ENCODE data around the gene PREX1.
A peak's percentile ranks its signal among the peaks of the same experiment; 100 is the strongest.

PREX1 gene

GRCh38 chr20:48649868-48650267 is 177.9 kb downstream of the PREX1 start:
- Mint-ChIP-seq H3K36me3 (ENCODE audit: low read depth) (peaks cover 68% of the 10 kb centered on the region), H3K4me3 (no peak overlapping the region), H3K4me1 (ENCODE audit: low read depth) (no peaks in the 10 kb centered on the region), H3K27me3 (no peaks in the 10 kb centered on the region), H3K27ac (no peak overlapping the region), H3K9me3 (no peaks in the 10 kb centered on the region)

- no peak overlapping the region for H3K27ac Mint-ChIP-seq
- no peaks in the 10 kb centered on the region for H3K27me3 Mint-ChIP-seq
Measured at GRCh38 chr20:48649104-48649626, 178.6 kb downstream of the PREX1 start.

GRCh38 chr20:48648482-48649051 is 179.2 kb downstream of the PREX1 start:
- Mint-ChIP-seq H3K36me3 (ENCODE audit: low read depth) (peaks cover 77% of the 10 kb centered on the region), H3K4me1 (ENCODE audit: low read depth) (no peaks in the 10 kb centered on the region), H3K27ac (no peak overlapping the region), H3K9me3 (no peaks in the 10 kb centered on the region), H3K4me3 (no peak overlapping the region), H3K27me3 (no peaks in the 10 kb centered on the region)

More at GRCh38 chr20:48649104-48649626, 178.6 kb downstream of the PREX1 start:
- Mint-ChIP-seq H3K36me3 (ENCODE audit: low read depth) (peaks cover 73% of the 10 kb centered on the region), H3K9me3 (no peaks in the 10 kb centered on the region), H3K4me1 (ENCODE audit: low read depth) (no peaks in the 10 kb centered on the region), H3K4me3 (no peak overlapping the region)

- Mint-ChIP-seq H3K27ac (no peak overlapping the region), H3K27me3 (no peaks in the 10 kb centered on the region), H3K9me3 (no peaks in the 10 kb centered on the region), H3K4me3 (no peak overlapping the region), H3K4me1 (ENCODE audit: low read depth) (no peaks in the 10 kb centered on the region), H3K36me3 (ENCODE audit: low read depth) (peaks cover 71% of the 10 kb centered on the region)
Measured at GRCh38 chr20:48647858-48648257, 179.9 kb downstream of the PREX1 start.

GRCh38 chr20:48645666-48646065 is 182.1 kb downstream of the PREX1 start:
- Mint-ChIP-seq H3K36me3 (ENCODE audit: low read depth) (peaks cover 74% of the 10 kb centered on the region), H3K27me3 (no peaks in the 10 kb centered on the region), H3K4me1 (ENCODE audit: low read depth) (no peaks in the 10 kb centered on the region), H3K27ac (no peak overlapping the region), H3K4me3 (no peak overlapping the region), H3K9me3 (no peaks in the 10 kb centered on the region)

GRCh38 chr20:48644286-48644828 is 183.4 kb downstream of the PREX1 start:
- no peaks in the 10 kb centered on the region for H3K27me3 Mint-ChIP-seq
- no peak overlapping the region for H3K4me3 Mint-ChIP-seq
- H3K27ac Mint-ChIP-seq: no peak overlapping the region
- no peaks in the 10 kb centered on the region for H3K4me1 Mint-ChIP-seq (ENCODE audit: low read depth)
- H3K36me3 Mint-ChIP-seq (ENCODE audit: low read depth): peaks cover 74% of the 10 kb centered on the region
- H3K9me3 Mint-ChIP-seq: no peaks in the 10 kb centered on the region

- H3K27ac Mint-ChIP-seq: no peak overlapping the region
- peaks cover 8% of the 10 kb centered on the region for H3K4me1 Mint-ChIP-seq (ENCODE audit: low read depth)
- H3K36me3 Mint-ChIP-seq (ENCODE audit: low read depth): peaks cover 68% of the 10 kb centered on the region
- H3K4me3 Mint-ChIP-seq: no peak overlapping the region
- H3K27me3 Mint-ChIP-seq: no peaks in the 10 kb centered on the region
- H3K9me3 Mint-ChIP-seq: no peaks in the 10 kb centered on the region
Measured at GRCh38 chr20:48642105-48642880, 185.5 kb downstream of the PREX1 start.

GRCh38 chr20:48640871-48641270 is 186.9 kb downstream of the PREX1 start:
- H3K27ac Mint-ChIP-seq: no peak overlapping the region
- peaks cover 56% of the 10 kb centered on the region for H3K36me3 Mint-ChIP-seq (ENCODE audit: low read depth)
- peaks cover 8% of the 10 kb centered on the region for H3K4me1 Mint-ChIP-seq (ENCODE audit: low read depth)

GRCh38 chr20:48639899-48640298 is 187.9 kb downstream of the PREX1 start:
- H3K36me3 Mint-ChIP-seq (ENCODE audit: low read depth): peaks cover 55% of the 10 kb centered on the region
- no peaks in the 10 kb centered on the region for H3K27me3 Mint-ChIP-seq
- peaks cover 8% of the 10 kb centered on the region for H3K4me1 Mint-ChIP-seq (ENCODE audit: low read depth)
- H3K4me3 Mint-ChIP-seq: no peak overlapping the region
- no peak overlapping the region for H3K27ac Mint-ChIP-seq
- no peaks in the 10 kb centered on the region for H3K9me3 Mint-ChIP-seq

More at GRCh38 chr20:48640871-48641270, 186.9 kb downstream of the PREX1 start:
- Mint-ChIP-seq H3K4me3 (no peak overlapping the region), H3K9me3 (no peaks in the 10 kb centered on the region), H3K27me3 (no peaks in the 10 kb centered on the region)

GRCh38 chr20:48638546-48638945 is 189.3 kb downstream of the PREX1 start:
- H3K4me1 Mint-ChIP-seq (ENCODE audit: low read depth): peaks cover 8% of the 10 kb centered on the region
- peak overlapping the region; percentile 26 for H3K27ac Mint-ChIP-seq
- H3K36me3 Mint-ChIP-seq (ENCODE audit: low read depth): peaks cover 54% of the 10 kb centered on the region
- H3K27me3 Mint-ChIP-seq: no peaks in the 10 kb centered on the region
- no peaks in the 10 kb centered on the region for H3K9me3 Mint-ChIP-seq
- no peak overlapping the region for H3K4me3 Mint-ChIP-seq

- H3K36me3 Mint-ChIP-seq (ENCODE audit: low read depth): peaks cover 61% of the 10 kb centered on the region
- H3K27ac Mint-ChIP-seq: no peak overlapping the region
- H3K4me3 Mint-ChIP-seq: no peak overlapping the region
- H3K9me3 Mint-ChIP-seq: no peaks in the 10 kb centered on the region
- no peaks in the 10 kb centered on the region for H3K27me3 Mint-ChIP-seq
- peaks cover 13% of the 10 kb centered on the region for H3K4me1 Mint-ChIP-seq (ENCODE audit: low read depth)
Measured at GRCh38 chr20:48637461-48637860, 190.3 kb downstream of the PREX1 start.

- Mint-ChIP-seq H3K9me3 (no peaks in the 10 kb centered on the region), H3K27ac (peak overlapping the region; percentile 29), H3K36me3 (ENCODE audit: low read depth) (peaks cover 58% of the 10 kb centered on the region), H3K27me3 (no peaks in the 10 kb centered on the region), H3K4me1 (ENCODE audit: low read depth) (peaks cover 13% of the 10 kb centered on the region), H3K4me3 (no peak overlapping the region)
Measured at GRCh38 chr20:48636301-48636700, 191.5 kb downstream of the PREX1 start.

- Mint-ChIP-seq H3K36me3 (ENCODE audit: low read depth) (peaks cover 57% of the 10 kb centered on the region), H3K9me3 (no peaks in the 10 kb centered on the region), H3K27me3 (no peaks in the 10 kb centered on the region), H3K27ac (peak overlapping the region; percentile 29), H3K4me1 (ENCODE audit: low read depth) (peaks cover 13% of the 10 kb centered on the region), H3K4me3 (no peak overlapping the region)
Measured at GRCh38 chr20:48635791-48636267, 192.0 kb downstream of the PREX1 start.

- H3K27ac Mint-ChIP-seq: peak overlapping the region; percentile 29
- no peak overlapping the region for H3K4me3 Mint-ChIP-seq
- no peaks in the 10 kb centered on the region for H3K27me3 Mint-ChIP-seq
- H3K9me3 Mint-ChIP-seq: no peaks in the 10 kb centered on the region
- H3K4me1 Mint-ChIP-seq (ENCODE audit: low read depth): peaks cover 13% of the 10 kb centered on the region
- peaks cover 52% of the 10 kb centered on the region for H3K36me3 Mint-ChIP-seq (ENCODE audit: low read depth)
Measured at GRCh38 chr20:48635361-48635760, 192.4 kb downstream of the PREX1 start.

- Mint-ChIP-seq H3K4me1 (ENCODE audit: low read depth) (peaks cover 13% of the 10 kb centered on the region), H3K36me3 (ENCODE audit: low read depth) (peaks cover 50% of the 10 kb centered on the region), H3K27me3 (no peaks in the 10 kb centered on the region), H3K27ac (no peak overlapping the region), H3K4me3 (no peak overlapping the region), H3K9me3 (no peaks in the 10 kb centered on the region)
Measured at GRCh38 chr20:48634641-48635040, 193.2 kb downstream of the PREX1 start.

All from stimulated activated naive CD8-positive, alpha-beta T cell treated with anti-CD3 and anti-CD28 coated beads, Interleukin-15, Interleukin-2, amounts not matched to agents 100 ng/mL and 50 ng/mL, for 24 hours (primary cell).